HG03558 (cell line): ENCODE measurements around the gene RNF8.
A peak's percentile ranks its signal among the peaks of the same experiment; 100 is the strongest.
"Not testable (repeated sequence)": the region's sequence is repeated elsewhere in the genome, so short reads cannot be mapped to it uniquely, and the experiment has no call there.

ENCODE experiments used
- ATAC-seq: cut with Tn5 transposase; IDR thresholded peaks from one replicate; pipeline ENCODE4 v1.9.1; 2021; ENCODE audit warnings: moderate number of reproducible peaks; ENCODE audit not compliant: unreplicated experiment; ENCODE audit errors: extremely low read depth

RNF8 gene

DNA sequence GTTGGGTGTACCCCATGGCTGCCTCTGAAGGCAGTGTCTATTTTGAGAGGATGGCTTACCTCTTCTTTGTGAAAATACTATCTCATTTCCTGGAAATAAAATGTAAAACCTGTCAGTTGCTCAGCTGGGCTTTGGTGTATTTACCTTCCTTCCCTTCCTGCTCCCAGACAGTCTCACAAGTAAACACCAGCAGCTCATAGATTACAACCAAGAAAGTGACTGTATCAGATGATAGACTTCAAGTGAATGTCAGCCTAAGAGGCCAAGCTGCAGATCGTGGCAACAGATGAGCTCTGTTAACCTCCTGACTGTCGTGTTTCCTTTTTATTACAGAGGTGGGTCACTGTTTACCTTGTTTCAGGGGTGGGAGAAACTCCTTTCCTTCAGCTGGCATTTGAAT lies 37.3 kb downstream of the RNF8 start:
- no peak for ATAC-seq

DNA sequence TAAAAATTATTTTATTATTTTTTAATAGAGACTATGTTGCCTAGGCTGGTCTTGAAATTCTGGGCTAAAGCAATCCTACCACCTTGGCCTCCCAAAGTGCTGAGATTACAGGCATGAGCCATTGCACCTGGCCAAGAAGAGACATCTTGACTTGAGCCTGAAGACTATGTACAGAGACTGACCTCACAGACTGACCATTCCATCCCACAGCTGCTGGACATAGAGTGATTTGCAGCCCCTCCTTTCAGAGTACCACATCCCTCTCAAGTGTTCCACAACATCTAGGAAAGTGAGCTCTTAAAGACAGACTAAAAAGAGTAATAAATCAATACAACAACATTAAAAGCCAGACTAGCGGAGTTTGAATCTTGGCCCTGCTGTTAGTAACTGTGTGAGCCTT lies 39.0 kb downstream of the RNF8 start:
- ATAC-seq: no peak

DNA sequence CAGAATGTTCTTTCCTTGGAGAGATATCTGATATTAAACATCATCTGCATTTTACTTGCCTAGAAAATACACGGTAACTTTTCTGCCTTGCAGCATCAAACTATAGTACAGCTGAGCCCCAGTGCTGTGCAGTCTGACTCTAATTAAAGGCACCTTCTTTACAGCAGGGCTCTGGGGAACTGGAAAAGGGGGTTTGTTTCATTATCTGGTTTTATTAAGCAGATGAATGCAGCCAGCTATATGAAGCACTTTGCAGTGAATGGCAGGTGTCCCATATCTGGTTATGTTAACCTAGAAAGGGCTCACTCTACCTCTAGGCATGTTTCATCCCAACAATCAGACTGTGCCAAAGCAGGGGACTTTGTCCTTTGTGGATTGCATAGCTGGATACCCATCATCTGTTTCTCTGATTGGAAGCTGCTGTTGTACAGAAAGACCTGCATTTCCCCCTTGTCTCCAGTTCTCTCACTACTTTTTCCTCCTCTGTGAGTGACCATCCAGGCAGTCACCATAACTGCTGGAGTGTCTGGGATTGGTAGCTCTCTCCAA lies 39.7 kb downstream of the RNF8 start:
- no peak for ATAC-seq

DNA sequence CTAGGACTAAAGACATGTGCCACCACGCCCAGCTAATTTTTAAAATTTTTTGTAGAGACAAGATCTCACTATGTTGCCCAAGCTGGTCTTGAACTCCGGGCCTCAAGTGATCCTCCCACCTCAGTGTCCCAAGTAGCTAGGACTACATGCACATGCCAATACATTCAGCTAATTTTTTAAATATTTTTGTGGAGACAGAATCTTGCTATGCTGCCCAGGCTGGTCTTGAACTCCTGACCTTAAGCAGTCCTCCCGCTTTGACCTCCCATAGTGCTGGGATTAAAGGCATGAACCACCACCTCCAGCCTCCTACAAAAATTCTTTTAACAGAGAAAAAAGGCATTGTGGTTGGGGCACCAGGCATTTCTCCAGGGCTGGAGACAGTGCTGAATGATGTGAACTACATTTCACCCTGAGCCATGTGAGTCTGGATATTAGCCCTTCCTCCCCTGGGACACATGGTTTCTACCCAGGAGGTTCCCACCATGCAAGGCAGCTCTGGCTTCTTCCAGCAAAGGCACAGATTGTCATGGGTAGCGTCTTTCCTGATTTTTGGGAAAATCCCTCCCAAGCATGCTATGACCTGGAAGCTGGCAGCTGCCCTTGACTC lies 42.9 kb downstream of the RNF8 start:
- ATAC-seq: no peak

DNA sequence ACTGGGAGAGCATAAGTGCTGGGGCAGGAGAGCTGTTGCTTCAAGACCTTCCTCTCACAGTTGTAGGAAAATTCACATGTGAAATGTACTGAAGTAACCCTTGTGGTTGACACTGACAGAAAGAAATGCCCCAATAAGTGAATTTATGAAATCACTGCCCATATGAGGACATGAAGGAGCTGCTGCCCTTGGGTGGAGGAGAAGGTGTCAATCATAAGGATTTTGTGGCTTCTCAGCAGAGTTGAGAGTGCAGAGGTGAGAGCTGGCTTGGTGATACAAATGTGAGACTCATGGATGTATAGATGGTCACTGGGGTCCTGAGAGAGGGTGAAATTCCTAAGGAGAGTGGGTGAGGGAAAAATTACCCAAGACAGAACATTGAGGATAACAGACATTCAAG lies 45.3 kb downstream of the RNF8 start:
- ATAC-seq: no peak

GRCh38 chr6:37399795-37400490 lies 46.2 kb downstream of the RNF8 start:
- ATAC-seq: no peak

- ATAC-seq: not testable (repeated sequence)
Measured at GRCh38 chr6:37401658-37402057, 47.9 kb downstream of the RNF8 start.

DNA sequence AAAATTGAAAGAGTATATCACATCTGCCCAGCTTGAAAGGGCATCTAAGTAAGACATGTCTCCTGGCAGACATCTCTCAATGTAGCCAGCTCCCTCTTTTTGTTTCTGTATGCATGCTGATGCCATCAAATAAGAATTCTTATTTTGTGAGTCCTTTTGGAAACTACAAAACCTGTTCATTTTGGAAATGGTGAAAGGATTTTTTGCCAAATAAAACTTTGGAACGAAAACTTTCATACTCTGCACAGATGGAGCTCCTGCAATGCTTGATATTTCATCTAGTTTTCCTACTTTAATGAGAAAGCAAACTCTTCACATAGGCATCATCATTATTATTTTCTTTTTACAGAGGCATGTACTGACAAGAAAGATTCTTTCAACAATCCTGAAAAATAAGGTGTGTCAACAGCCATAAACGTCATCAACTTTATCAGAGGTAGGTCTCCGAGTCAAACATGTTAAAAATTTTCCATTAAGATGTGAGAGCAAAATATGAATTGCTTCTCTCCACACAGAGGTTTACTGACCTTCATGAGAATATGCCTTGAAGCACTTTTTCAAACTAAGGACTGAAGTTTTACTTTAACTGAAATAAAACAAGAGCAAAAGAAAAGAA lies 53.1 kb downstream of the RNF8 start:
- no peak for ATAC-seq

GRCh38 chr6:37407948-37408347 lies 54.2 kb downstream of the RNF8 start:
- ATAC-seq: no peak

GRCh38 chr6:37409501-37409900 lies 55.7 kb downstream of the RNF8 start:
- no peak for ATAC-seq

DNA sequence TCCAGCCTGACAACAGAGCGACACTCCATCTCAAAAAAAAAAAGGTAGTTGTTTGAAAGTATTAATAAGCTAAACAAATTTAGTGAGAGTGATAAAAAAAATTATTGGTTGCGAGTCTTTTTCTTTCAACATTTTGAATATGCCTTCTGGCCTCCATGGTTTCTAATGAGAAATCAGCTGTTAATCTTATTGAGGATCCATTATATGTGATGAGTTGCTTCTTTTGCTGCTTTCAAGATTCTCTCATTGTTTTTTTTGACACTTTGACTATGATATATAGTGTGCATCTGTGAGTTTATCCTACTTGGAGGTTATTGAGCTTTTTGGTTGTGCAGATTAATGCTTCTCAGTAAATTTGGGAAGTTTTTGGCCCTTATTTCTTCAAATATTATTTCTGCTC lies 63.6 kb downstream of the RNF8 start:
- ATAC-seq: no peak

GRCh38 chr6:37418722-37419121 lies 64.9 kb downstream of the RNF8 start:
- no peak for ATAC-seq

DNA sequence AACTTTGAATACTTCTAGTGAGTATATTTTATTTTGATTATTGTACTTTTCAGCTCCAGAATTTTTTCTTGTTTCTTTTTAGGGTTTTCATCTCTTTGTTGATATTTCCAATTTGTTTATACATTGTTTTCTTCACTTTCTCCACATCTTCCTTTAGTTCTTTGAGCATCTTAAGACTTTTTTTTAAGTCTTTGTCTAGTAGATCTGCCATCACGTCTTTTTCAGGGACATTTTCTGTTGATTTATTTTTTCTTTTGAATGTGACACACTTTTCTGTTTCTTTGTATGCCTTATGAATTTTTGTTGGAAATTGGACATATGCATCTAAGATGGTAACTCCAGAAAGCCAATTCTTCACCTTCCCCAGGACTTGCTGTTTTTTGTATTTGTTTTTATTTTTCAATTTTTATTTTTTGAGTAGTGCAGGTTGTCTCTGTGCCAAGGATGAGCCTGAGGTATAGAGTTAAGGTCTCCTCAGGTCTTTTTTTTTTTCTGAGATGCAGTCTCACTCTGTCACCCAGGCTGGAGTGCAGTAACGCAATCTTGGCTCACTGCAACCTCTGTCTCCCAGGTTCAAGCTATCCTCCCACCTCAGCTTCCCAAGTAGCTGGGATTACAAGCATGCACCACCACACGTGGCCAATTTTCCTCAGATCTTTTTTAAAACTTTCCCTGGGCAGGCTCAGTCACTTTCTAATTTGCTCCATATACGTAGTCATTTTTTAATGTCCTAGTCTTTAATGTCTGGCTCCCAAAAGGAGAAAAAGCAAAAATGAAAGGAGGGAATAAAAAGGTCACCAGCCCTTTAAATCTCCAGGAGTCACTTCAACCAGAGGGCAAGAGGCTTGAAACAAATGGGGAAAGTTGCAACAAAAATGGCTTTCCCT lies 72.5 kb downstream of the RNF8 start:
- ATAC-seq: no peak

GRCh38 chr6:37426945-37427510 lies 73.2 kb downstream of the RNF8 start:
- no peak for ATAC-seq

- ATAC-seq: no peak
Measured at GRCh38 chr6:37429352-37429750, 75.6 kb downstream of the RNF8 start.

DNA sequence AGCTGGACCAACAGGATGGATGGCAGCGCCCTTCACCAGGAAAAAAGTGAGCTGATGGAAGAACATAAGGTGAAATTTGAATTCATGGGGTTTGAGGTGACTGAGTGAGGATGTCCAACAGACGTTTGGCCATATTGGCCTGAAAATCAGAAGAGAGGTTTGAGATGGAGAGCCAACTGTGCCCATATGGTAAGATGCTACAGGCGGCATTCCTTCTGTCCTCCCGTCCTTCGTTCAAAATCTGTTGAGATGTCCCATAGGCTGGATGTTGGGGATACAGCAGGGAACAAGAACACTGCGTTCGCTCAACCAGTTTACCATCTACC lies 78.8 kb downstream of the RNF8 start:
- ATAC-seq: no peak

DNA sequence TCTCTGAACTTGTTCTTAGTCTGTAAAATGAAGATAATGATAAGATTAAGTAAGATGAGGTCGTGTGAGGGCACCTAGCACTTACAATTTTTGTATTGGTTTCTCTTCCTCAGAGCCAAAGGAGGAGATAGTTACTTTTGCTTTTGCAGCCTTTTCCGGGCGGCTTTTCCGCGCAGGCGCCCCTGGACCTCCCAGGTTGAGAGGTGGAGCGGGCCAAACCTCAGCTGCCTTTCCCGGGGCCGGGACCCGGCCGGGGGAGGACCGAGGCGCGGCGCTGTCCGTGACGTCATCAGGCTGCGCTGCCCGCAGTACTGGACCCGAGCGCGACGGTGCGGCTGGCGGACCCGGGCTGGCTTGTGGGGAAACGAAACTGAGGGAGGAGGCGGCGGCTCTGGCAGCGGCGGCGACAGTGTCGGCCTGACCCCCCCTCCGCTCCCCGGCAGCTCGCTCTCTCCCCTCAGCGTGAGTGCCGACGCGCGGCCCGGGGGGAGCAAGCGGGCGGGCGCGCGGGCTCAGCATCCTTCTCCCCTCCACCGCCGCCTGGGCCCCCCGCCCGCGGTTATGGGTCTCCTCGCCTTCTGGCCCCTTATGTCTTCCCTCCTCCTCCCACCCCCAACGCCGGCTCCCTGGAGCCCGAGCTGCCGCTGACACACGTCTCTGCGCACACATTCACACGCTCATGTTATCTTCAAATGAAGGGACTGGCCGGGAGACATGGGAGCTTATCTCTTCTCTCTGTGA lies 79.3 kb downstream of the RNF8 start, which contains the start of gene CMTR1:
CMTR1 (plus strand) TSS at position 306 of the 741 bp plus-strand sequence. CDS start 2,409 bp downstream, outside the sequence.
- ATAC-seq: peak; percentile 59

DNA sequence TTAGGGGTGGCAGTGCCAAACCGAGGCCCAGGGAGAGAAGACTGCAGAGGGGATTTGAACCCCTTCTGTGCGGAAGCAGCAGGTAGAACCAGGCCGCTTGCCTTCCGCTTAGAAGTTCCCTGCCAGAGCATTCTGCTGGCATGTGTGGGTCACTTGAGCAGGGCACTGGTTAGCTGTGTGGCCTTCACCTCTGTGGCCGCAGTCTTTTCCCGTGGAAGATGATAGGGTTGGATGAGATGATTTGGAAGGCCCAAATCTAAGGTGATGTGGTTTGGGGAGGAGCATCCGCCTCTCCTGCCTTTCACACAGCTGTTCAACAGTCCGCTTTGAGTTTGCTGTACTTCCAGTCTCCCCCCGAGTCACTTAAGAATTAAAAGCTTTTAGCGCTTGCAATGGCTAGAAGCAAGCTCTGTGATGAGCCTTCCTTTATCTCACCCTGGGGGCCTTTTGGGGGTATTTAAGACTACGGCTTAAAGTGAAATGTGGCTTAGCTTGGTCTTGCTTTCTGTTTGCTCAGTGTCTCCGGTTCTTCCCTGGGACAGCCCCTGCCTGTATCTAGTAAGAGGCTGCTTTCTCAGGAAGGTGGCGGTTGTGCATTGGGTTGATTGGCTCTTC lies 80.0 kb downstream of the RNF8 start:
- ATAC-seq: no peak

GRCh38 chr6:37435373-37435772 lies 81.6 kb downstream of the RNF8 start:
- no peak for ATAC-seq
